ENCODE measurements around the gene MDGA2.
"Not testable (repeated sequence)": the region's sequence is repeated elsewhere in the genome, so short reads cannot be mapped to it uniquely, and the experiment has no call there.

MDGA2 gene

GRCh38 chr14:47328376-47328775 is 347.0 kb downstream of the MDGA2 start:
- DNase-seq = no peak

GRCh38 chr14:47327336-47327735 is 348.1 kb downstream of the MDGA2 start:
- no peak for DNase-seq

GRCh38 chr14:47322751-47323150 is 352.7 kb downstream of the MDGA2 start:
- no peak for DNase-seq

- DNase-seq = no peak
Observed at GRCh38 chr14:47302121-47302520, 373.3 kb downstream of the MDGA2 start.

GRCh38 chr14:47300796-47301195 is 374.6 kb downstream of the MDGA2 start:
- peak; percentile 73 for DNase-seq

- DNase-seq = no peak
Observed at GRCh38 chr14:47297374-47297773, 378.0 kb downstream of the MDGA2 start.

- no peak for DNase-seq
Observed at GRCh38 chr14:47284283-47284682, 391.1 kb downstream of the MDGA2 start.

- DNase-seq = not testable (repeated sequence)
Observed at GRCh38 chr14:47281761-47282160, 393.6 kb downstream of the MDGA2 start.

GRCh38 chr14:47278233-47278842 is 397.1 kb downstream of the MDGA2 start:
- peak; percentile 53 for DNase-seq

GRCh38 chr14:47277703-47278102 is 397.7 kb downstream of the MDGA2 start:
- peak; percentile 12 for DNase-seq

GRCh38 chr14:47276931-47277330 is 398.5 kb downstream of the MDGA2 start:
- DNase-seq = no peak

GRCh38 chr14:47273939-47274338 is 401.5 kb downstream of the MDGA2 start:
- no peak for DNase-seq

- DNase-seq = peak; percentile 32
Observed at GRCh38 chr14:47270715-47271114, 404.7 kb downstream of the MDGA2 start.

GRCh38 chr14:47269756-47270492 is 405.5 kb downstream of the MDGA2 start:
- peak; percentile 84 for DNase-seq

GRCh38 chr14:47264842-47265241 is 410.6 kb downstream of the MDGA2 start:
- no peak for DNase-seq

- no peak for DNase-seq
Observed at GRCh38 chr14:47262801-47263200, 412.6 kb downstream of the MDGA2 start.

- no peak for DNase-seq
Observed at GRCh38 chr14:47261350-47261749, 414.1 kb downstream of the MDGA2 start.

- no peak for DNase-seq
Observed at GRCh38 chr14:47259796-47260195, 415.6 kb downstream of the MDGA2 start.

GRCh38 chr14:47257013-47257412 is 418.4 kb downstream of the MDGA2 start:
- DNase-seq = no peak

- no peak for DNase-seq
Observed at GRCh38 chr14:47252802-47253201, 422.6 kb downstream of the MDGA2 start.

GRCh38 chr14:47246367-47246766 is 429.0 kb downstream of the MDGA2 start:
- DNase-seq = peak; percentile 3

- DNase-seq = not testable (repeated sequence)
Observed at GRCh38 chr14:47242579-47242978, 432.8 kb downstream of the MDGA2 start.

GRCh38 chr14:47240748-47241437 is 434.5 kb downstream of the MDGA2 start:
- DNase-seq = no peak

GRCh38 chr14:47235619-47236018 is 439.8 kb downstream of the MDGA2 start:
- DNase-seq = no peak
